GM23338 (cell line): ENCODE results near the gene DAW1. TPM values are rescaled to one million over a fixed set of nuclear protein-coding genes. Genes with fewer than 3 reads are reported as not detected.

Experiments
- ATAC-seq: fragments of 200-7000 bp; cut with Tn5 transposase; 3 replicates; pipeline ENCODE4 v1.9.1; 2020
- DNase-seq: peaks from one replicate; pipeline ENCODE4 v3.0.0-alpha.2; 2015; ENCODE audit warnings: low spot score
- H2AFZ ChIP-seq: fragments of 200-600 bp; sonication (generic); 2 replicates; pipeline ENCODE4 v1.8.0; 2016; ENCODE audit warnings: antibody characterized with exemption, mild to moderate bottlenecking, moderate library complexity
- H3F3A ChIP-seq: fragments of 200-600 bp; sonication (generic); replicated peaks from 2 replicates; pipeline ENCODE4 v1.8.0; 2017; ENCODE audit warnings: antibody characterized with exemption, mixed run types, low read depth
- H3K27ac ChIP-seq: fragments of 200-600 bp; sonication (generic); 2 replicates; pipeline ENCODE4 v1.6.1; 2016; ENCODE audit warnings: low read depth
- H3K27me3 ChIP-seq: fragments of 200-600 bp; sonication (generic); 2 replicates; pipeline ENCODE4 v1.8.0; 2016; ENCODE audit warnings: mild to moderate bottlenecking, mixed run types, moderate library complexity; ENCODE audit not compliant: insufficient read depth
- H3K36me3 ChIP-seq: fragments of 200-600 bp; sonication (generic); 2 replicates; pipeline ENCODE4 v1.8.0; 2016; ENCODE audit warnings: mild to moderate bottlenecking; ENCODE audit not compliant: insufficient read depth
- H3K4me1 ChIP-seq: fragments of 200-600 bp; sonication (generic); 2 replicates; pipeline ENCODE4 v1.8.0; 2016; ENCODE audit warnings: mild to moderate bottlenecking, moderate library complexity; ENCODE audit not compliant: insufficient read depth
- H3K4me2 ChIP-seq: fragments of 200-600 bp; sonication (generic); 2 replicates; pipeline ENCODE4 v1.7.1; 2017; ENCODE audit warnings: mixed run types
- H3K4me3 ChIP-seq: fragments of 200-600 bp; sonication (generic); 2 replicates; pipeline ENCODE4 v1.6.1; 2016; ENCODE audit warnings: mixed run types
- H3K79me2 ChIP-seq: fragments of 200-600 bp; sonication (generic); replicated peaks from 2 replicates; pipeline ENCODE4 v1.8.0; 2017; ENCODE audit warnings: mild to moderate bottlenecking; ENCODE audit not compliant: insufficient read depth
- H3K9me2 ChIP-seq: fragments of 200-600 bp; sonication (generic); 2 replicates; pipeline ENCODE4 v1.8.0; 2017; ENCODE audit not compliant: insufficient read depth
- H4K20me1 ChIP-seq: fragments of 200-600 bp; sonication (generic); replicated peaks from 2 replicates; pipeline ENCODE4 v1.8.0; 2017; ENCODE audit warnings: mild to moderate bottlenecking; ENCODE audit not compliant: insufficient read depth
- H3K27ac Mint-ChIP-seq: 2 replicates; pipeline ENCODE4 v1.8.0; 2020; ENCODE audit warnings: inconsistent platforms, mild to moderate bottlenecking, moderate library complexity, mixed read lengths
- H3K27me3 Mint-ChIP-seq: 3 replicates; pipeline ENCODE4 v1.8.0; 2022; ENCODE audit warnings: low read depth, mild to moderate bottlenecking, moderate library complexity, mixed read lengths, inconsistent platforms; ENCODE audit not compliant: insufficient read depth, poor library complexity
- H3K36me3 Mint-ChIP-seq: 3 replicates; pipeline ENCODE4 v1.8.0; 2021; ENCODE audit warnings: low read depth, mild to moderate bottlenecking, inconsistent platforms, moderate library complexity, mixed read lengths
- H3K4me1 Mint-ChIP-seq: 3 replicates; pipeline ENCODE4 v1.8.0; 2020; ENCODE audit warnings: mild to moderate bottlenecking, inconsistent platforms, mixed read lengths
- H3K4me3 Mint-ChIP-seq: 3 replicates; pipeline ENCODE4 v1.8.0; 2021; ENCODE audit warnings: moderate library complexity, mild to moderate bottlenecking, inconsistent platforms, mixed read lengths
- H3K9me3 Mint-ChIP-seq: 3 replicates; pipeline ENCODE4 v1.8.0; 2020; ENCODE audit warnings: moderate library complexity, mild to moderate bottlenecking, inconsistent platforms, mixed read lengths
- CREB1 ChIP-seq: fragments of 250-450 bp; sonication (Bioruptor Pico); IDR thresholded peaks from 2 replicates; pipeline ENCODE4 v1.5.0; 2020; ENCODE audit warnings: low read depth, mild to moderate bottlenecking, moderate library complexity
- CTCF ChIP-seq, 2 experiments: fragments of 200-600 bp in 1 of 2; sonication (generic) in 1 of 2; conservative IDR thresholded peaks; 2 replicates each; pipeline versions ENCODE4 v1.5.1 to v1.6.1; 2016 to 2017; ENCODE audit warnings: antibody characterized with exemption in 2 of 2, low read depth in 2 of 2, mild to moderate bottlenecking in 2 of 2, moderate library complexity in 1 of 2
- ETS1 ChIP-seq: IDR thresholded peaks from 2 replicates; pipeline ENCODE4 v1.6.1; 2016; ENCODE audit warnings: antibody characterized with exemption
- EZH2 ChIP-seq: fragments of 200-600 bp; sonication (generic); IDR thresholded peaks from one replicate; pipeline ENCODE4 v1.8.0; 2017; ENCODE audit warnings: antibody characterized with exemption, mild to moderate bottlenecking, low read depth; ENCODE audit not compliant: unreplicated experiment
- EZH2phosphoT487 ChIP-seq: fragments of 200-600 bp; sonication (generic); IDR thresholded peaks from one replicate; pipeline ENCODE4 v1.8.1; 2018; ENCODE audit warnings: antibody characterized with exemption; ENCODE audit not compliant: unreplicated experiment
- JUNB ChIP-seq: IDR thresholded peaks from one replicate; pipeline ENCODE4 v1.6.1; 2016; ENCODE audit warnings: antibody characterized with exemption; ENCODE audit not compliant: unreplicated experiment
- NANOG ChIP-seq: IDR thresholded peaks from 2 replicates; pipeline ENCODE4 v1.6.1; 2016; ENCODE audit warnings: antibody characterized with exemption, borderline replicate concordance
- POLR2AphosphoS5 ChIP-seq: IDR thresholded peaks from 2 replicates; pipeline ENCODE4 v1.6.1; 2016; ENCODE audit warnings: antibody characterized with exemption, low read depth
- REST ChIP-seq: IDR thresholded peaks from one replicate; pipeline ENCODE4 v1.6.1; 2018; ENCODE audit warnings: antibody characterized with exemption; ENCODE audit not compliant: unreplicated experiment
- STAT1 ChIP-seq: IDR thresholded peaks from one replicate; pipeline ENCODE4 v1.6.1; 2016; ENCODE audit warnings: antibody characterized with exemption; ENCODE audit not compliant: unreplicated experiment
- ZNF114 ChIP-seq: fragments of 250-450 bp; sonication (Bioruptor Pico); IDR thresholded peaks from 2 replicates; pipeline ENCODE4 v1.5.0; 2020; ENCODE audit warnings: mild to moderate bottlenecking, moderate library complexity
- ZNF331 ChIP-seq: fragments of 250-450 bp; sonication (Bioruptor Pico); IDR thresholded peaks from 2 replicates; pipeline ENCODE4 v1.5.0; 2020; ENCODE audit warnings: low read depth, mild to moderate bottlenecking, moderate library complexity
- ZNF462 ChIP-seq: fragments of 250-450 bp; sonication (Bioruptor Pico); IDR thresholded peaks from 2 replicates; pipeline ENCODE4 v1.5.0; 2020; ENCODE audit warnings: mild to moderate bottlenecking, moderate library complexity
- polyA plus RNA-seq: library from polyadenylated mRNA; unstranded; fragments of >200 nt; fragmentation: Nextera tagmentation; extraction: Ambion mirVana; gene quantifications from 2 replicates; pipeline ENCODE4 v1.2.1, GENCODE V29; 2016
- total RNA-seq: library from RNA; depleted of rRNA; stranded (reverse); fragments of >200 nt; shearing (Covaris generic); gene quantifications from 2 replicates; pipeline ENCODE4 v1.2.3, GENCODE V29; 2014

Gene DAW1
- total and polyA plus RNA-seq, 2 experiments from 2014 or later: 0.71 to 2.0 TPM

DNA sequence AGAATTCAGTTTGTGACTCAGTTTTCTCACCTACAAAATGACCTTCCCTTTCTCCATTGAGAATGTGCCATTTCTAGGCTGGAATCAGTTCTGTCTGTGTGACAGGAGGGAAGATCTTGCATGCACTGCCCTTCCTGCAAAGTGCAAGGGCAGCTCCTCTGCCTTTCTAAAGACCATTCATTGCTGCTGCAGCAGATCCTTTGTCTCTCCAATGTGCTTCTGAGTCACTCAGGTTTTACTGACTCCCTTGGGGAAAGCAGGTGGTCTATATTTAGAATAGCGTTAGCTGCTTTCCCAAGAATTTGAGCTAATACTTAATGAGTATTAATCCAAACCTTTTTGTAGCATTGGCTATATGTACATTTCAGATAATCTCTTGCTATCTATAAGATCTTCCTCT lies 62.5 kb downstream of the DAW1 start:
- Mint-ChIP-seq H3K9me3 (peaks cover 8% of the 10 kb centered on the region; the same call in 2 of the 3 replicates), H3K36me3 (no peaks in the 10 kb centered on the region), H3K27ac (no peak overlapping the region), H3K4me1 (peaks cover 3% of the 10 kb centered on the region; the same call in 1 of the 3 replicates), H3K4me3 (no peak overlapping the region), H3K27me3 (peaks cover 1% of the 10 kb centered on the region)
- DNase-seq (no peak), ATAC-seq (peak; percentile 50; the same call in 2 of the 3 replicates)
- Histone ChIP-seq H3K27ac (no peak overlapping the region), H2AFZ (no peak overlapping the region), H3K79me2 (no peaks in the 10 kb centered on the region), H3K4me1 (peaks cover 8% of the 10 kb centered on the region), H3K36me3 (no peaks in the 10 kb centered on the region), H3K4me2 (no peak overlapping the region), H3K9me2 (no peaks in the 10 kb centered on the region), H4K20me1 (no peaks in the 10 kb centered on the region), H3K4me3 (no peak overlapping the region), H3K27me3 (no peaks in the 10 kb centered on the region), H3F3A (no peaks in the 10 kb centered on the region)
- TF ChIP-seq JUNB (no peak), CTCF (conservative IDR thresholded peaks at IDR 0.05; ENCODE audit: low read depth in 2 of 2) (no peak), NANOG (no peak), EZH2phosphoT487 (no peak), CREB1 (no peak), ETS1 (no peak), ZNF114 (CRISPR knock-in tag) (no peak), ZNF331 (CRISPR knock-in tag) (no peak), ZNF462 (CRISPR knock-in tag) (no peak), REST (no peak), EZH2 (no peak), STAT1 (no peak), POLR2AphosphoS5 (no peak)
